DMS 273 treated with DMSO at 0.1 percent for 48 hours (cell line): ENCODE measurements around the gene FOXP1.
A peak's percentile ranks its signal among the peaks of the same experiment; 100 is the strongest.

ENCODE experiments used
- DNase-seq: peaks from one replicate; lab custom pipeline; 2025; lab: John Stamatoyannopoulos, UW

Gene FOXP1

DNA sequence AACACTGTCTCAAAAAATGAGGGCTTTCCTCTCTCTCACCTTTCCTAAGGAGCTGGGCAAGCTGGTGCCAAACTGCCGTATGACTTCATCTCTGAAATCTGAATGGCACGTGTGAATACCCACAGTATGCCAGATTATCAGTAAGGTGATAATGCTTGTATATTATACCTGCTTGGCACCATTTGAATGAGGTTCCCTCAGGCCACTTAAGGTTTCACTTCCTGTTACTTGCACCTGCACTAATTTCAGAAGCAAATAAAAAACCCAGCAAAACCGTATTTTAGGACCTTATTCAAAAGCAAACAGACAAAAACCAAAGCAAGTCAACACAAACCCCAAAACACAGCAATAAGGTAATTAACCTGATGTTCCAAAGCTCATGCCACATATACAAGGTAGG lies 19.7 kb downstream of the FOXP1 start:
- no peak for DNase-seq

DNA sequence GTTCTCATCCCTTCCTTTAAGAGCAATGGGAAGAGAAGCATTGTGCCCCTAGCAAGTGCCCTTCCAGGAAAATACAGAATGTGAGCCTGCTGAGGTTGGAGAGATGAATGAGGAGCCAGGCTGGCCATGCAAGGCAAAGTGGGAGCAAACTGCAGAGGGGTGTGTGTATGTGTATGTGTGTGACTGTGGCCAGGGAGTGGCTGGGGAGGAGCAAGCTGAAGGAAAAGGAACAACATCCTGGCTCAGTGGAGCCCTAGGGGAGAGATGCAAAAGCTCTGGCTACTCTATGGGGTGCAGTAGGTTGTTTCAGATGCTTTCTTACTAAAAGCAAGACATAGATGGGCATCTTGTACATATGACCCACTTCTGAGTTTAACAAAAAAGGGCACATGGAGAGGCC lies 20.6 kb downstream of the FOXP1 start:
- no peak for DNase-seq

DNA sequence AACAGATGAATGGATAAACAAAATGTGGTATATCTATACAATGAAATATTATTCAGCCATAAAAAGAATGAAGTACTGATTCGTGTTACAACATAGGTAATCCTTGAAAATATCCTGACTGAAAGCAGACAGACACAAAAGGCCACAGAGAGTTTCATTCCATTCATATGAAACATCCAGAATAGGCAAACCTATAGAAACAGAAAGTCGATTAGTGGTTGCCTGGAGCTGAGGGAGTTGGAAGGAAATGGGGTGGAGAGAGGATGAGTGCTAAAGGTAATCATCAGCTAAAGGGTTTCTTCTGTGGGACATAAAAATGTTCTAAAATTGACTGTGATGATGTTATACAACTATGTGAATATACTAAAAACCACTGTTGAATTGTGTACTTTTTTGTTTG lies 22.9 kb downstream of the FOXP1 start:
- DNase-seq = no peak

DNA sequence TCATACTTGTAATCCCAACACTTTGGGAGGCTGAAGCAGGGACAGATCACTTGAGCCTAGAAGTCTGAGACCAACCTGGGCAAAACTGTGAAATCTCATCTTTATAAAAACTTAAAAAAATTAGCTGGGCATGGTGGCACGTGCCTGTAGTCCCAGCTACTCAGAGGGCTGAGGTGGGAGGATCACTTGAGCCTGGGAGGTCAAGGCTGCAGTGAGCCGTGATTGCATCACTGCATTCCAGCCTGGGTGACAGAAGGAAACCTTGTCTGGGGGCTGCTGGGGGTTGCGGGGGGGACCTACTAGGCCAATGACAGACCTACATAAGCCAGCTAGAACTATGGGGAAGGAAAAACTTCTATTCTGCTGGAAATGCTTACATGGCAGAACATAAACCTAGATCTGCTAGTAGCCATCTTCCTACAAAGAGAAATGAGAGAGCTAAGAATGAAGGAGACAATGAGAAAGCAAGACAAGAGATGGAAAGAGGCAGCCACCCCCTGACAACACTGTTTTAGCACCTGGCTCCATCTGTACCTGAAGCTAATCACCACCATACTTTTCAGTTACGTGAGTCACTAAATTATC lies 23.9 kb downstream of the FOXP1 start:
- no peak for DNase-seq

DNA sequence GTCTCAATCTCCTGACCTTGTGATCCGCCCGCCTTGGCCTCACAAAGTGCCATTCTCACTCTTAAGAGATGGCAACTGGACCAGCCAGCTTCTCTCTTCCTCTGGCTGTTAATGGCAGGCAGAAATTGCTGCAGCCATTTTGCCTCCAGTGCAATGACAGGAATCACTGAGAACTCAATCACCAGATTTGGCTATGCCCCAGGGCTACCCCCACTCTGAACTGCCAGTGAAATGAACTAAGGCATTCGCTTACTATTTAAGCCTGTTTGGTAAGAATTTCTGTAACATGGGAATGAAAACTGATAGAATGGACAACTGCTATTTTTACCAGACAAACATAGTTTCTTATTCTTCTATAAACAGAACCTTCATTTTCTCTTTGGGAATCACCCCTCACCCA lies 24.5 kb downstream of the FOXP1 start:
- DNase-seq = no peak

DNA sequence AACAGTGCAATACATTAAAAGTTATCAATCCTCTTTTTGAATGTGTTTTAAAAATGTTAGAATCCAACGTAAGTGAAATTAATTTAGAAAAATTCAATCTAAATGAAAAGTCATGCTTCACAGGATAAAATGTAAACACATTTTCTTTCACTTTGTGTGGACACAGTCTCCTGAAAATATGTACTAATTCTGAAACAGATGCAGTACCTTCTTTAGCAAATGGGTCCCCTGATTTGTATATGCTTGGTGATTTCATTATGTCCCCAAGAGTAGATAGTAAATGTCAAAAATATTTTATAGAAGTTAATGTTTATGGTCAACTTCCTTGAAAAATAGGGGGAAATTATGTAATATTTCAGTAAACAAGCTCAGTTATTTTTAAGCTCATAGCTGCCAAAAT lies 28.9 kb downstream of the FOXP1 start:
- no peak for DNase-seq

DNA sequence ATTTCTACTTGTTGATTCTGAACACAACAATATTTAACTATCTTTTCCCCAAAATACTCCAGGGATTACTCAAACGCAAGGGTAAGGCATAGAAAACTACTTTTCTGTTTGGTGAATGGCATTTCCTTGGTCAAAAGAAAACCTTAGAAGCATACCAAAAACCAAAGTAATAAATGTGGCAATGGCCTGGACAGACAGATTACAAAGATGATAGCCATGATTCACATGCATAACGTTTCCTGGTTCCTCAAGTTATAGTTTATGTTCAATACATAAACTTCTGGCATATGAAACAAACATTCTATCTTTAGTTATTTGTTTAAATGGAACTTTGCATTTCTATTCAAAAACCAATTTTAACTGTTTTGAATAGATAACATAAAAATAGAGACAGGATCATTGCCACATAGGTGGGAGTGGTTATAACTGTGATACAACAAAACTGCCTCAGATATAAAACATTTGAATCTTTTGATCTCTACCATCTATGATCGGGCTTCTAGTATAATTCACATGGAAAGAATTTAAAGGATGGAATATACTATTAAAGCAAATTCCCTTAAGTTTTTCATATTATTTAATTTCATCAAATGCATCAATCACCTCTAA lies 32.1 kb downstream of the FOXP1 start:
- no peak for DNase-seq

DNA sequence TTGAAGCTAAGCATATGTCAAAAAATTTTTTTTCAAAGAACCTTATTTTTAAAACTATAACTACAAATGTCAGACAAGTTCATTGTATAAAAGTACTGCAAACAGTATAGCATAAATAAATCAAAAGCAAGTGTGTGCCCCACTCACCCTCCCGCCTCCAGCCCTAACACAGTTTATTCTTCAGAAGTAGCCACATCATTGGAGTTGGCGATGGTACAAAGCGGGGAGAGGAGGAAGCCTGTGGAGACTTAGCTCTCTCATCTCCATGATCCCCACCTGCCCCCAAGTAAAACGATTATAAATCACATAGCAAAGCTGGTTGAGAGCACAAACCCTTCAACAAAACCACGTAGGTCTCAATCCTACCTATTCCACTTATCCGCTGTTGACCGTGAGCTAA lies 33.6 kb downstream of the FOXP1 start:
- no peak for DNase-seq

DNA sequence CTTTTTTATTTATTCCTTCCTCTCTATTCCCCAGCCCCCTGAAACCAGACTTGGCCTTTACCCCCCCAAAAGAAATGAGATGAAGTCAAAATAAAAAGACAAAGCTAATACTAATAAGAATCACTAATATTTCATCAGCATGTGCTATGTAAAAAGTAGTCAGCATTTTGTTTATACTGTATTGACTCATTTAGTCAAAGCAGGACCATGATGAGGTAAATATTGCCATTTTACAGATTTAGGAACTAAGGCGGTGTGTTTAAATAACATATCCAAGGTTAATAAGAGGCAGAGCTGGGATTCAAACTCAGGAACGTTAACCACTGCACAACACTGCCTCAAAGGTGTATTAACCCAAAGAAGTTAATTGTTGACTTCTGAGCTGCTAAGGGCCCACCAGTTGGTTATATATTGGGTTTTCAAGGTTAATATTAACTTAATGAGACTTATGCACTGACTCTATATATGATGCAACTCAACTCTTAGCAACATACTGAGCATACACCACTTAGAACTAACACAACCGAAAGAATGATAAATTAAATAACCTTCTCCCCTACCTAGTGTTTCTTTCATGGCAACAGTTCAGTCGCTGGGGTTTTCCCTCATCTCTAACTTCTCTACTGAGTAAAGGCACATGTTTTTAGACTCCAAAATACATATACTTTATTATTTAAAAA lies 34.7 kb downstream of the FOXP1 start:
- DNase-seq = no peak

DNA sequence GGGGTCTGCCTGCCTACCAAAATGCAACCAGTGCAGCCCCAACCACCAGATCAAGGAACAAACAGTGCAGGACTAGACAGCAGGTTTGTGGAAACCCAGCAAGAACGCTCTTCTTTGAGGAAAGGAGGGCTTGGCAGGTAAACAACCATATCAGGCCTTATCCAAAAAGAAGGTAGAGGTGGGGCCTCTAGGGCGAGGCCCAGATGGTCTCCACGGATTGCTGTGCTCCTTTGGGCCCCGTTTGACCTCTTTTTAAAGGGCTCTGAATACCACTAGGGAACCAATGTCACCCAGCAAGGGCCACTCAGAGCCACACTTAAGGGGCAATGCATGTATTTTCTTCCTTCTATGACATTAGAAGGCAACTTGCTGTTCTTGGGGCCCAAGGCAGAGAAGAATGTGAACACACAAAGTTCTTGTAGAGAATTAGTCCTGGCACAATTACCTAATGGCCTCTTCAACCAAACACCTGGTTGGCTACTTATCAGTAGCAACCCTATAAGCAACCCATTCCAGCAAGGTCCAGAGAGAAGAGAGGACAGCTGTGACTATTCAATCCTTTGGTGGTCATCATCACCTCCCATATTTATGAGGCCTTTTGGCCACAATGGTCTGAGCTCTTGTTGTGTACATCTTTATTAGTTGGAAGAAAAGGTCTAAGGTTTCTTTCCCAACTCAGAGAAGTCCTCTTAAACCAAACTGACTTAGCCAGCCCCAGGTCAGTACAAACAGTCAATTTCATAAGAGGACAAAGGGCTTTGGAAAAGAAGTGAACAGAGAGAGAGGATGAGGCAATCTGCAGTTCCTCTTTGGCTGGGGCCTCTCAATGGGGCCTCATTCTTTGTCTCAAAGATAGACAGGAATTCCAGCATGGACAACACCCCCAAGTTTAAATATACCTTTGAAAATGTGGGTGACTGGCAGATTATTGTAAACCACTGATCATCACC lies 36.0 kb downstream of the FOXP1 start:
- DNase-seq = no peak

DNA sequence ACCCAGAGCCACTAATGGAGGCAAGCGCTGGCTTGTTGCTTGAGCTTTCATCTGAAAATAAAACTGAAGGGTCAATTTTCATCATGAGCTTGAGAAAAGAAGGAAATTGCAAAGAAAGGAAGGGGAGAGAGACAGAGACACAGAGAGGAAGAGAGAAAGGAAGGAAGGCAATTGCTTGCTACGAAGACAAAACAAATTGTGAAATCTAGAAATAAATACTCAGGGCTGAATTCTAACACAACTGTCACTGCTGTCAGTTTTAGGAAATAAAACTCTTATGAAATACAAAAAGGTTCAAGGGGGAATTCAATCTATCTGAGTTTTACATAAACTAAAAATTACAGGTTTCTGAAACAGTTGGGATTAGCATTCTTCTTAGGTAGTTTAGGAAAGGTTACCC lies 36.7 kb downstream of the FOXP1 start:
- DNase-seq = no peak

DNA sequence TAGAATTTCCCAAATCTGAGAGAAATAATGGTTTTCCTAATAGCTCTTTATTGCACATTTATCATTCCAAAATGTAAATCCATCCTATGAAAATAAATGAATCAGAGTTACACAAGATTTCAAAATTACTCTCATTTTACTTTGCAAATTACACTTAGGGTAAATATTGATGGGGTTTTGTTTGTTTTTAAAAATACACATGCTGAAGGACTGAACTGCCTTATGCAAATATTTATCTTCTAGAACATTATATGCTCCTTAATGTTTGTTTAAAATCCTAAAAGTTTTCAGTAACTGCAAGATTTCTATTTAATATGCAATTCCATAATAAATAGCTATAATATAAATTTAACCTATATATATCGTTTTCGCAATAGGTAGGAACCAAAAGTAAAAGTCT lies 38.2 kb downstream of the FOXP1 start:
- no peak for DNase-seq

DNA sequence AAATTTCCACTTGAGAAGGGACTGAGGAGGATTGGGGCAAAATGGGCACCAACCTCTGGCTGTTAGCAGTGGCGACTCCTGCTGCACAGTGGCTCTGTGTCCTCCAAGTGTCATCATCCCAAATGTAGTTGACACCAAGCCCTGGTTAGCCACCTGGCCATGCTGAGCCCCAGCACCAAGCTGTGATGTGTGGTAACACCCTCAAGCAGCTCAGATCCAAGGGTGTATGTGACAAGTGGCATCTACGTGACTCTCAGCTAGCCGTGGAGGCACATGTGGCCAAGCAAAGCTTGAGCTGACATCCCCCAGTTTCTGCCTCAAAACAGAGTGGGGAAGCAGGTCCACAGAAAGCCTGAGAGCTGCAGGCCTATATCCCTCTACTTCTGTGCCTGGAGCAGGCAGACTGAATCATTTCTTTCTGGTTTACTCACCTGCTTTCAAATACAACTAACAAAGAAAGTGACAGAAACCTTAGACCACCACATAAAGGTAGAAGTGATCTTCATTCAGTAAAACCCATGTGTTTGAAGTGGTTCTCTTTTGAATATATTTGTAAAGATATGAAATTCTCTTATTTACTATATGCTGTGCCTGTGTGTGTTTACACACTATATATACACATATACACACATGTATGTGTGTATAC lies 40.0 kb downstream of the FOXP1 start:
- DNase-seq = no peak

DNA sequence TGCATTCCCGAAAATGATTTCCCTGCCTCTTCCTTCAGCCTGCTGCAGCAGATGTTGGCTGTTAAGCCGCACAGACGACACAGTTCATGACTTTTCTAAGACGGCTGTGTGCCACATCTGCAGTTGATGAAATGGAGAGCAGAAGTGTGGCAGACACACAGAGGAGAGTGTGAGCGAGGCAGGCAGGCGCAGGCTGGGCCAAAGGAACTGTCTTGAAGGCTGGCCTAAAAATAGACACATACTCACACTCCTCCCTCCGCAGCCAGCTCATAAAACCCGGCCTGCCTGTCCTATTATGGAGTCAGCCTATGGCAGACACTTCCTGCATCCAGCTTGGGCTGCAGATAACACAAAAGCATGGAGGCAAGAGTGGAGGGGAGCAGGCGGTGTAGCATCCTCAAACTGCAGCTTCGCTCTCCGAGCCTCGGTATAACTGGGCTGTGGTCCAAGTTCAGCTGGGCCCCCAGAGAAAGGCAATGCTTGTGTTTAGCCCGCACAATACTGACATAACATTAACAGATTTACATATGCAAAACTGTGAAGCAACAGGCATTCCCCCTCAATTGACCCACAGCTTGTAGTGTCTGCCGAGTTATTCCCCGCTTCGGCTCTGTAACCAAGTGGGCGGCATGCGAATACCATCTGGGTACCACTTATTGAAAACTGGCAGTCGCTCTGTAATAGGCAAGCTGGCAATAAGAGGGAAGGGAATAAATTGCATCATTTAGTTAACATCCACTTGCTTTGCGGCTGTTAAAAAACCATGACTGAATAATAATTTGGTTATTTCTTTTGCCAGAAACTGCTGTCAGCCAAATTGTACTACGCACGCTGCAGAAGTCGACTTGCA lies 40.8 kb downstream of the FOXP1 start:
- DNase-seq = peak; percentile 62

DNA sequence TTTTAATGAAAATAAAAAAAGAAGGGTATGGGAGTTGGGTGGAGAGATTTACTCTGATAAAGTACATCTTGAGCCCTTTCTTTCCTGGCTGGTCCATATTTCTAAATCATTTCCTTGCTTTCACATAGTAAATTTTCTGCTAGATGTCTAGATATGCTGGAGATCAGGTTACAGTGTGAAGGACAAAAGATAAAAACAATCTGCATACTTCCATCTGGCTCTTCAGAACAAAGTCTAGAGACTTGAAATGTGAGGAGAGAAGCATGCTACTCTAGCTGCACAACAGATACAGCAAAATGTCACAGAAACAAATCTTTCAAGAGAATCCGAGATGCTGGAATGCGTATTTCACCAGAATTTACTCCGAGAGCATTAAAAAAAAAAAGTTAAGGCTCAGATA lies 42.2 kb downstream of the FOXP1 start:
- DNase-seq = peak; percentile 43

DNA sequence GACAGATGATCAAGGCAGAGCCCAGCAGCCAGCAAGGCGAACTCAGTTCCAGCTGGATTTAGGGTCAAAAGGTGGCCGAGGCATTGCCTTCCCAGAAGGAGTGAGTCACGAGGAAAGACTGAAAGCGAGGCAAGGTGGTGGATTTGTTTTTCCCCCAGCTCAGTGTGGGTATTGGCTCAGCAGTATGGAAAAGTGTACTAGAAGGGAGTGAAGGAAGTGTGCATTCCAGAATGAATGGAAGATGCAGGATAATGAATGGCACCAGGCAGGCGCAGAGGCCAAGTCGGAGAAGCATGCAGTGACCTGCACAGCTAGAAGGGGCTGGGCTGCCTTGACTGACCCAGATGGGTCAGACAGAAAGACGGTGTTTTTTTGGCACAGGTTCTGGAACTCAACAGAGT lies 46.3 kb downstream of the FOXP1 start:
- DNase-seq = no peak

DNA sequence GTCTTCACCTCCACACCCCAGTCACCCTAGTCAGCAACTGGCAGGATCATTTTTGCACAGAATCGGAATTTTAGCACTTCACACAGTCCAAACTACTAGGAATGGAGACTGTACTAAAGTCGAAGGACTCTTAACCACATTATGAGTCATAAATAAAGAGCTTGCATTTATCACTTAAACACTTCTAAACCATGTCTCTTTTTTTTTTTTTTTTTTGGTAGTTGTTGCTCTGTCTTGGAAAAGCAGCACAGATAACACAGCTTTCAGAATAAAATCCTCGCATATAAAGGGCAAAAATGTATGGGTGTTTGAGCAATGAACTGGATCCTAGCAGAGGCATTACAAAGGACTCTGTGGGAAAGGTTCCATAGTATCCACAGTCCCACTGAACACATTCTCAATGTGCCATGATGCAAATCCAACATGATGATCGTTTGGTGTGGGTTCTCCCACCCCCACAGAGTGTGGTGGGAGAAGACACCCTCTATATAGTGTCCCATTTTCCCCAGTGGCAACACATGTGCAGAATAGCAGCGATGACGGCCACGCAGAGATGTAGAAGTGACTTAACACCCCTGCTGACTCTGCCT lies 47.1 kb downstream of the FOXP1 start:
- no peak for DNase-seq

DNA sequence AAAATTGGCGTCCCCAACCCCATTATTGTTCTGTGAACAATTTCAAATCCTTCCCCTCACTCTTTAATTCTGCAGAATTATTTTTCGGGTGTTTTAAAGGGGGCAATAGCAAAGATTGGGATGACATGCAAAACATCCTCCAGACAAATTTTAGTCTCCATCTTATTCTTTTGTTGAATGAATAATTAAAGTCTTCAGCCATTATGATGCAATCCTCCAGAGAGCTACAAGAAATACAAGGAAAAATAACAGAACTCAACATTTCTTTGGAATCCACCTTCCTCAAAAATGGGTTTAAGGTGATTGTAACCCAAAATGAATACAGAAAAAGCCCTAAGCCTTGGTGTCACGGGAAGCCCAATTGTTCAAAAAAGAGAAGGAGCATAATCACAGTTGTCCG lies 49.9 kb downstream of the FOXP1 start:
- no peak for DNase-seq

DNA sequence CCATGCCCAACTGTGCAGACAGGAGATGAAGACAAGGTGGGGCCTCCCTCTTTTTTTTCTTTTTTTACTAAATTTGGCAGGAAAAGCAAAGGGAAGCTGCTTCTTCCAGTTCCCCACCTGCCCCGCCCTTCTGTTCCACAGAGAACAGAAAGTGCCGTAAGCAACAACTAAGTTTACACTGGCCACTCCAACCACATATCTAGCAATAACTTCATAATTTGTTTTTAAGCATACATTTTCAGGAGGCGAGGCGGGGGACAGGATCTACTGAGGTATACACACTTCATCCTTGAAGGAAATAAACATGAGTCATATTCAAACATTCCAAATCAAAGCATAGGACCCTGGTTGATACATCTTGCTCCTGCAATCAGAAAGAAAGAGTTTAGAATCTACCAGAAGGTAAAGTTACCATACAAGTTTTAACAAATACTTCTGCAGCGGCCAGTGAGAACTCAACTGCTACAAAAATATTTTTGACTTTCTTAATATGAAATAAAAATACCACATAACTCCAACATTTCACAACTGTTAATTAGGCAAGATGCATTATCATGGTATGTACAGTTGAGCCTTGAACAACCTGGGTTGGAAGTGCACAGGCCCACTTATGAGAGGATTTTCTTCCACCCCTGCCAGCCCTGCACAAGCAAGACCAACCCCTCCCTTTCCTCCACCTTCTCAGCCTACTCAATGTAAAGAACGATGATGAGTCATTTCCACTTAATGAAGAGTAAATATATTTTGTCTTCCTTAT lies 50.7 kb downstream of the FOXP1 start:
- DNase-seq = no peak

DNA sequence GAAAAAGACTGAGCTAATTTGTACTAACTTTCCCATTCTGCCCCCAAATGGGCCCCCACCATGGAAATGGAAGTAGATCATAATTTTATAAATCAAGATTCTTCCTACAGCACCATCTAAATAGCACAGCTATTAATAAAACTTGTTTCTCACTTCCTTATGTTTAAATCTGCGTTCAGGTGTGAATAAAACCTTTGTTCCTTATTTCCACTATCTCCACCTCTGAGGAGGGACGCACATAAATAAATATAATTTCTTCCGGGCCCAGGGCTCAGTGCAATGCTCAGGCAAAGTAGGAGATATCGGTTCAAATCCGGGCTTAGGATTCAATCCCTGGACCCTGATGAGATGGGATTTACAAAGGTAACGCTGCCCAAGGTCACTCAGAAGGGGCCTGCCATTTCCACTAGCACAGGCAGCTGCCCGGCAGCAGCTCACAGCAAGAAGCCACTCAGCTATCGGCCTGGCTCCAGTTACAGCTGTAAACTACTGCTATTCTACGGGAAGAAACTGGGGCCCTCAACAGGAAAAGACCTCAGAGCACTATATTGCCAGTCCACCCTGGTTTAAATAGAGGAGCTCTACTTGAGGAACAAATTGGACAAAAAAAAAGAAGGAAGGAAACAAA lies 52.5 kb downstream of the FOXP1 start:
- no peak for DNase-seq
